Right cardiac atrium (tissue), 5 donors: Measurements from ENCODE around the gene TFDP2. TPM values are rescaled to one million over a fixed set of nuclear protein-coding genes. Genes with fewer than 3 reads are reported as not detected.
A peak's percentile ranks its signal among the peaks of the same experiment; 100 is the strongest.
"Not testable (repeated sequence)": the region's sequence is repeated elsewhere in the genome, so short reads cannot be mapped to it uniquely, and the experiment has no call there.

Source experiments
- ATAC-seq, 2 donors: fragments of 200-7000 bp; cut with Tn5 transposase; one replicate each; pipeline versions ENCODE4 v1.8.0 to v1.9.1; 2020; ENCODE audit warnings: moderate library complexity in 2 of 2, mild to moderate bottlenecking in 1 of 2
- DNase-seq, 3 donors: peaks; one replicate each; pipeline ENCODE4 v3.0.0-alpha.2; 2020
- H3K27ac ChIP-seq: one replicate; pipeline ENCODE4 v1.5.1; 2013; ENCODE audit warnings: mild to moderate bottlenecking, low read length, control low read depth, moderate library complexity
- H3K27me3 ChIP-seq: one replicate; pipeline ENCODE4 v1.6.1; 2013; ENCODE audit not compliant: control insufficient read depth, insufficient read depth
- H3K4me1 ChIP-seq: one replicate; pipeline ENCODE4 v1.6.1; 2013; ENCODE audit warnings: low read length; ENCODE audit not compliant: control insufficient read depth, insufficient read depth
- H3K4me3 ChIP-seq: one replicate; pipeline ENCODE4 v1.5.1; 2013; ENCODE audit warnings: low read length, control low read depth
- H3K9me3 ChIP-seq: one replicate; pipeline ENCODE4 v1.6.1; 2013; ENCODE audit warnings: low read length; ENCODE audit not compliant: control insufficient read depth
- WGBS: extraction: QIAGEN DNeasy Blood & Tissue Kit; methylation state at CpG from one replicate; pipeline ENCODE4 v1.1.7; 2013; 5-methylcytosine and 5-hydroxymethylcytosine counted together
- intact Hi-C, 4 donors: fragments of 100-400 bp; cut with DNase I; formaldehyde crosslinking; loops; one replicate each; pipeline versions ENCODE4 v1.11.0 to v1.14.0; 2022 to 2023
- polyA plus RNA-seq: library from polyadenylated mRNA; stranded (reverse); fragments of 200-250 nt; gene quantifications from one replicate; pipeline ENCODE4 v1.2.3, GENCODE V29; 2013
- total RNA-seq, 4 donors: library from RNA; stranded (reverse); fragmentation: NEBNext Ultra II Directional; extraction: Animal tissue kit (Norgen Biotek cat#: 25700); gene quantifications; one replicate each; pipeline ENCODE4 v1.2.1, GENCODE V29; 2021
- donor health status: healthy with polysubstance abuse.
- donor health status: DM: no; HTN: yes; CAD: no.
- donor health status: DM: no; HTN: no; CAD: no.
- donor health status: DM: no; HTN: yes; CAD: no; lungs with severe emphysema.
- donor health status: DM: yes; HTN: yes; CAD: no.

The TFDP2 gene
- total and polyA plus RNA-seq, 5 donors: 21.5 to 70.8 (median 46.8) TPM

GRCh38 chr3:141939759-141940158, 209.6 kb downstream of the TFDP2 start:
- Histone ChIP-seq H3K27me3 (no peaks in the 10 kb centered on the region), H3K9me3 (no peaks in the 10 kb centered on the region), H3K4me1 (no peaks in the 10 kb centered on the region), H3K27ac (no peak overlapping the region), H3K4me3 (no peak overlapping the region)
- no peak for DNase-seq
- 87% methylated on average over 4 of the region's 4 CpGs for WGBS
- intact Hi-C loops: no loop called here
- ATAC-seq: no peak

GRCh38 chr3:141938011-141938500, 211.3 kb downstream of the TFDP2 start:
- no peaks in the 10 kb centered on the region for H3K9me3 ChIP-seq
- ATAC-seq (no peak), DNase-seq (no peak)
- intact Hi-C loops: no loop called here
- H3K27ac ChIP-seq: no peak overlapping the region
- H3K27me3 ChIP-seq: no peaks in the 10 kb centered on the region
- 92% methylated on average over 20 of the region's 20 CpGs for WGBS
- H3K4me3 ChIP-seq: no peak overlapping the region
- no peaks in the 10 kb centered on the region for H3K4me1 ChIP-seq

- WGBS: 95% methylated on average over 4 of the region's 4 CpGs
- no peak for ATAC-seq
- Histone ChIP-seq H3K27me3 (no peaks in the 10 kb centered on the region), H3K4me3 (no peak overlapping the region), H3K9me3 (no peaks in the 10 kb centered on the region), H3K4me1 (no peaks in the 10 kb centered on the region), H3K27ac (no peak overlapping the region)
- intact Hi-C loops: no loop called here
- no peak for DNase-seq
Observed at GRCh38 chr3:141934354-141934753, 215.0 kb downstream of the TFDP2 start.

GRCh38 chr3:141933421-141934300, 215.7 kb downstream of the TFDP2 start:
- Histone ChIP-seq H3K9me3 (no peaks in the 10 kb centered on the region), H3K4me1 (no peaks in the 10 kb centered on the region), H3K27me3 (no peaks in the 10 kb centered on the region), H3K4me3 (no peak overlapping the region), H3K27ac (no peak overlapping the region)
- ATAC-seq: no peak
- 87% methylated on average over 16 of the region's 16 CpGs for WGBS
- DNase-seq: no peak
- intact Hi-C loops: no loop called here

- Histone ChIP-seq H3K27ac (no peak overlapping the region), H3K27me3 (no peaks in the 10 kb centered on the region), H3K9me3 (no peaks in the 10 kb centered on the region), H3K4me3 (no peak overlapping the region), H3K4me1 (no peaks in the 10 kb centered on the region)
- ATAC-seq (peak in 1 of 2 donors; percentile 30), DNase-seq (no peak)
- 84% methylated on average over 4 of the region's 4 CpGs for WGBS
- intact Hi-C loops: no loop called here
Observed at GRCh38 chr3:141930801-141931200, 218.5 kb downstream of the TFDP2 start.

GRCh38 chr3:141929341-141929995, 219.9 kb downstream of the TFDP2 start:
- Histone ChIP-seq H3K9me3 (no peaks in the 10 kb centered on the region), H3K4me3 (no peak overlapping the region), H3K27me3 (no peaks in the 10 kb centered on the region), H3K27ac (no peak overlapping the region), H3K4me1 (no peaks in the 10 kb centered on the region)
- ATAC-seq (no peak), DNase-seq (no peak)
- 87% methylated on average over 7 of the region's 7 CpGs for WGBS
- intact Hi-C loops: no loop called here

GRCh38 chr3:141928631-141929270, 220.6 kb downstream of the TFDP2 start:
- DNase-seq (no peak), ATAC-seq (peak; percentile 15 to 38)
- Histone ChIP-seq H3K27ac (no peak overlapping the region), H3K9me3 (no peaks in the 10 kb centered on the region), H3K4me3 (no peak overlapping the region), H3K4me1 (no peaks in the 10 kb centered on the region), H3K27me3 (no peaks in the 10 kb centered on the region)
- WGBS: 89% methylated on average over 15 of the region's 15 CpGs
- intact Hi-C loops: no loop called here

- Histone ChIP-seq H3K4me1 (no peaks in the 10 kb centered on the region), H3K27me3 (no peaks in the 10 kb centered on the region), H3K27ac (no peak overlapping the region), H3K9me3 (no peaks in the 10 kb centered on the region), H3K4me3 (no peak overlapping the region)
- peak; percentile 55 to 68 for ATAC-seq
- 69% methylated on average over 9 of the region's 9 CpGs for WGBS
- intact Hi-C loops: no loop called here
- DNase-seq: peak; percentile 65 to 82 (median 80)
Observed at GRCh38 chr3:141926929-141927328, 222.4 kb downstream of the TFDP2 start.

- H3K9me3 ChIP-seq, intact Hi-C loops, ATAC-seq, H3K27ac ChIP-seq, H3K27me3 ChIP-seq, H3K4me1 ChIP-seq, H3K4me3 ChIP-seq, DNase-seq: not testable (repeated sequence)
- 93% methylated on average over 5 of the region's 5 CpGs for WGBS
Observed at GRCh38 chr3:141925677-141926076, 223.7 kb downstream of the TFDP2 start.

- ATAC-seq (no peak), DNase-seq (no peak)
- Histone ChIP-seq H3K27ac (no peak overlapping the region), H3K27me3 (no peaks in the 10 kb centered on the region), H3K4me1 (no peaks in the 10 kb centered on the region), H3K9me3 (no peaks in the 10 kb centered on the region), H3K4me3 (no peak overlapping the region)
- intact Hi-C loops: no loop called here
- 88% methylated on average over 2 of the region's 2 CpGs for WGBS
Observed at GRCh38 chr3:141921316-141921715, 228.0 kb downstream of the TFDP2 start.

GRCh38 chr3:141920701-141921100, 228.6 kb downstream of the TFDP2 start:
- WGBS: 89% methylated on average over 4 of the region's 4 CpGs
- intact Hi-C loops: no loop called here
- Histone ChIP-seq H3K9me3 (no peaks in the 10 kb centered on the region), H3K4me3 (no peak overlapping the region), H3K4me1 (no peaks in the 10 kb centered on the region), H3K27me3 (no peaks in the 10 kb centered on the region), H3K27ac (no peak overlapping the region)
- DNase-seq (no peak), ATAC-seq (no peak)
